ENCODE results near the gene TP53TG3E.
"Not testable (repeated sequence)": the region's sequence is repeated elsewhere in the genome, so short reads cannot be mapped to it uniquely, and the experiment has no call there.

Gene TP53TG3E, protein sequence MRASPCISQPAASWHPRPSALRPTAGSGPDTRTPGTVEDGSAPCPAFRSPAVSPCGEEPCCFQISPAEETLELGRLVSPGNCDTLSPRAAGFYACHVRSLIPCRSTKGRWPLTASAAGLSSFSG

GRCh38 chr16:33304006-33304405 lies at the start of gene TP53TG3E:
Gene TP53TG3E, plus strand, starts transcription at chr16:33304306. Its CDS starts 68 bp downstream, at chr16:33304374.
- DNase-seq = not testable (repeated sequence)

DNA sequence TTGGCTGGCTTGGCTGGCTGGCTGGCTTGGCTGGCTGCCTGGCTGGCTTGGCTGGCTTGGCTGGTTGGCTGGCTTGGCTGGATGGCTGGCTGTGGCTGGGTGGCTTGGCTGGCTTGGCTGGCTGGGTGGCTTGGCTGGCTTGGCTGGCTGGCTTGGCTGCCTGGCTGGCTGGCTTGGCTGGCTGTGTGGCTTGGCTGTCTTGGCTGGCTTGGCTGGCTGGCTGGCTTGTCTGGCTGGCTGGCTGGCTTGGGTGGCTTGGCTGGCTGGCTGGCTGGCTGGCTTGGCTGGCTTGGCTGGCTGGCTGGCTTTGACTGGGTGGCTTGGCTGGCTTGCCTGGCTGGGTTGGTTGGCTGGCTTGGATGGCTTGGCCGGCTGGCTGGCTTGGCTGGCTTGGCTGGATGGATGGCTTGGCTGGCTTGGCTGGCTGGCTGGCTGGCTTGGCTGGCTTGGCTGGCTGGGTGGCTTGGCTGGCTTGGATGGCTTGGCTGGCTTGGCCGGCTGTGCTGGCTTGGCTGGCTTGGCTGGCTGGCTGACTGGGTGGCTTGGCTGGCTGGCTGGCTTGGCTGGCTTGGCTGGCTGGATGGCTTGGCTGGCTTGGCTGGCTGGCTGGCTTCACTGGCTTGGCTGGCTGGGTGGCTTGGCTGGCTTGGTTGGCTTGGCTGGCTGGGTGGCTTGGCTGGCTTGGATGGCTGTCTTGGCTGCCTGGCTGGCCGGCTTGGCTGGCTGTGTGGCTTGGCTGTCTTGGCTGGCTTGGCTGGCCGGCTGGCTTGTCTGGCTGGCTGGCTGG lies 32.3 kb downstream of the TP53TG3E start:
- not testable (repeated sequence) for DNase-seq

- not testable (repeated sequence) for DNase-seq
These were observed 33.8 kb downstream of the TP53TG3E start for GRCh38 chr16:33337627-33338542.

DNA sequence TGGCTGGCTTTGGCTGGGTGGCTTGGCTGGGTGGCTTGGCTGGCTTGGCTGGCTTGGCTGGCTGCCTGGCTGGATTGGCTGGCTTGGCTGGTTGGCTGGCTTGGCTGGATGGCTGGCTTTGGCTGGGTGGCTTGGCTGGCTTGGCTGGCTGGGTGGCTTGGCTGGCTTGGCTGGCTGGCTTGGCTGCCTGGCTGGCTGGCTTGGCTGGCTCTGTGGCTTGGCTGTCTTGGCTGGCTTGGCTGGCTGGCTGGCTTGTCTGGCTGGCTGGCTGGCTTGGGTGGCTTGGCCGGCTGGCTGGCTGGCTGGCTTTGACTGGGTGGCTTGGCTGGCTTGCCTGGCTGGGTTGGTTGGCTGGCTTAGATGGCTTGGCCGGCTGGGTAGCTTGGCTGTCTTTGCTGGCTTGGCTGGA lies 34.4 kb downstream of the TP53TG3E start:
- DNase-seq = not testable (repeated sequence)

DNA sequence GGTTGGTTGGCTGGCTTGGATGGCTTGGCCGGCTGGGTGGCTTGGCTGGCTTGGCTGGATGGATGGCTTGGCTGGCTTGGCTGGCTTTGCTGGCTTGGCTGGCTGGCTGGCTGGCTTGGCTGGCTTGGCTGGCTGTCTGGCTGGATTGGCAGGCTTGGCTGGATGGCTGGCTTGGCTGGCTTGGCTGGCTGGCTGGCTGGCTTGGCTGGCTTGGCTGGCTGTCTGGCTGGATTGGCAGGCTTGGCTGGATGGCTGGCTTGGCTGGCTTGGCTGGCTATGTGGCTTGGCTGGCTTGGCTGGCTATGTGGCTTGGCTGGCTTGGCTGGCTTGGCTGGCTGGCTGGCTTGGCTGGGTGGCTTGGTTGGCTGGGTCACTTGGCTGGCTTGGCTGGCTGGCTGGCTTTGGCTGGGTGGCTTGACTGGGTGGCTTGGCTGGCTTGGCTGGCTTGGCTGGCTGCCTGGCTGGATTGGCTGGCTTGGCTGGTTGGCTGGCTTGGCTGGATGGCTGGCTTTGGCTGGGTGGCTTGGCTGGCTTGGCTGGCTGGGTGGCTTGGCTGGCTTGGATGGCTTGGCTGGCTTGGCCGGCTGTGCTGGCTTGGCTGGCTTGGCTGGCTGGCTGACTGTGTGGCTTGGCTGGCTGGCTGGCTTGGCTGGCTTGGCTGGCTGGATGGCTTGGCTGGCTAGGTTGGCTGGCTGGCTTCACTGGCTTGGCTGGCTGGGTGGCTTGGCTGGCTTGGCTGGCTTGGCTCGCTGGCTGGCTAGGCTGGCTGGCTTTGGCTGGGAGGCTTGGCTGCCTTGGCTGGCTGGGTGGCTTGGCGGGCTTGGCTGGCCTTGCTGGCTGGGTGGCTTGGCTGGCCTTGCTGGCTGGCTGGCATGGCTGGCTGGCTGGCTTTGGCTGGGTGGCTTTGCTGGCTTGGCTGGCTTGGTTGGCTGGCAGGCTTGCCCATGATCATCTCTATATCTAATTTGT lies 35.3 kb downstream of the TP53TG3E start:
- DNase-seq = not testable (repeated sequence)

Data from CD4-positive, alpha-beta T cell treated with Interleukin-4 for 1 hour (primary cell).